K562 treated with DMSO at 1 percent for 48 hours (cell line): Measurements from ENCODE around the gene FAM9C. TPM values are rescaled to one million over a fixed set of nuclear protein-coding genes. Genes with fewer than 3 reads are reported as not detected.

Source experiments
- total RNA-seq: library from RNA; unstranded; fragments of 300-600 nt; gene quantifications from 2 replicates; pipeline ENCODE4 v1.2.3, GENCODE V29; 2022; ENCODE audit warnings: low replicate concordance; ENCODE audit errors: extremely low read depth

FAM9C gene
- total RNA-seq: not detected in 2 replicates

GRCh38 chrX:13044441-13044840 is at the start of gene FAM9C:
FAM9C (minus strand) TSS chrX:13044620; CDS start chrX:13043789, 831 bp downstream.

Other genes starting within 250 kb of the FAM9C start
- gene TLR7, start 177.5 kb downstream of the FAM9C start, total RNA-seq: not detected in 2 replicates
- gene TLR8, start 138.0 kb downstream of the FAM9C start, total RNA-seq: not detected in 2 replicates
- gene TMSB4X, start 69.5 kb downstream of the FAM9C start, total RNA-seq: 3,184 and 3,226 TPM in 2 replicates